HL-60 (cell line): ENCODE measurements around the gene PRDM2.

Source experiments
- CTCF ChIP-seq: IDR thresholded peaks from one replicate; pipeline ENCODE4 v1.5.1; 2011; ENCODE audit warnings: low read length, control low read depth, inconsistent platforms; ENCODE audit not compliant: insufficient read depth
- REST ChIP-seq: IDR thresholded peaks from 2 replicates; pipeline ENCODE4 v1.6.1; 2012; ENCODE audit warnings: low read depth; ENCODE audit not compliant: insufficient replicate concordance
- SPI1 ChIP-seq: IDR thresholded peaks from 2 replicates; pipeline ENCODE4 v1.6.1; 2012; ENCODE audit warnings: low read depth, mild to moderate bottlenecking, borderline replicate concordance

GRCh38 chr1:13731897-13732296 is 31.9 kb downstream of the PRDM2 start:
- no peak for TF ChIP-seq CTCF
- no peak for TF ChIP-seq SPI1
- TF ChIP-seq REST: no peak
